H1 (cell line): Measurements from ENCODE around the gene TERB1. TPM values are rescaled to one million over a fixed set of nuclear protein-coding genes. Genes with fewer than 3 reads are reported as not detected.

Source experiments
- CTCF ChIA-PET: fragments of 300-600 bp; sonication (Branson Sonifier 250); formaldehyde crosslinking; loops from one replicate; lab custom pipeline; 2021; ENCODE audit not compliant: partially characterized antibody; lab: Charles Lee
- POLR2A ChIA-PET: fragments of 300-600 bp; sonication (Branson Sonifier 250); formaldehyde crosslinking; loops from one replicate; lab custom pipeline; 2021; ENCODE audit warnings: inconsistent platforms; ENCODE audit not compliant: partially characterized antibody; lab: Charles Lee
- DNase-seq, 2 experiments: peaks; one replicate each; pipeline versions ENCODE4 v3.0.0 to v3.0.0-alpha.2; 2010 to 2022; ENCODE audit warnings: low spot score in 2 of 2, low read depth in 1 of 2, mixed read lengths in 1 of 2
- FAIRE-seq: peaks from 2 replicates; lab custom pipeline; 2011; peaks lifted over from hg19 to GRCh38; lab: Jason Lieb, UNC
- H2AFZ ChIP-seq: 2 replicates; pipeline ENCODE4 v1.8.1; 2012; ENCODE audit warnings: low read length, inconsistent platforms
- H2AK5ac ChIP-seq: 2 replicates; pipeline ENCODE4 v1.6.1; 2013; ENCODE audit warnings: low read depth, low read length
- H2BK120ac ChIP-seq: replicated peaks from 2 replicates; pipeline ENCODE3; 2013; ENCODE audit warnings: low read depth, low read length, inconsistent platforms
- H2BK12ac ChIP-seq: 2 replicates; pipeline ENCODE4 v1.6.1; 2013; ENCODE audit warnings: low read depth, low read length
- H2BK15ac ChIP-seq: 2 replicates; pipeline ENCODE4 v1.6.1; 2013; ENCODE audit warnings: low read length
- H2BK20ac ChIP-seq: 2 replicates; pipeline ENCODE4 v1.6.1; 2013; ENCODE audit warnings: low read length
- H2BK5ac ChIP-seq: 2 replicates; pipeline ENCODE4 v1.6.1; 2013; ENCODE audit warnings: low read depth, low read length
- H3K14ac ChIP-seq: 2 replicates; pipeline ENCODE4 v1.6.1; 2013; ENCODE audit warnings: inconsistent platforms; ENCODE audit not compliant: insufficient read length
- H3K18ac ChIP-seq: 2 replicates; pipeline ENCODE4 v1.6.1; 2013; ENCODE audit warnings: low read length; ENCODE audit errors: extremely low read depth
- H3K23ac ChIP-seq: 2 replicates; pipeline ENCODE4 v1.6.1; 2013; ENCODE audit warnings: inconsistent platforms; ENCODE audit not compliant: insufficient read length
- H3K23me2 ChIP-seq: 2 replicates; pipeline ENCODE4 v1.6.1; 2013; ENCODE audit warnings: low read depth, low read length
- H3K27ac ChIP-seq: 2 replicates; pipeline ENCODE4 v1.6.1; 2011; ENCODE audit warnings: low read depth, low read length, inconsistent platforms
- H3K27me3 ChIP-seq, 4 experiments: replicated peaks in 1 of 4; 1 replicate in 1 of 4; 2 replicates in 3 of 4; pipeline versions ENCODE4 v1.6.1 to v1.8.1; 2011 to 2013; ENCODE audit warnings: low read length in 3 of 4, mild to moderate bottlenecking in 3 of 4, inconsistent platforms in 2 of 4, mixed read lengths in 2 of 4, moderate library complexity in 1 of 4; ENCODE audit not compliant: control insufficient read depth in 3 of 4, insufficient read depth in 3 of 4; ENCODE audit errors: extremely low read depth in 1 of 4
- H3K36me3 ChIP-seq, 4 experiments: 2 replicates each; pipeline versions ENCODE4 v1.6.1 to v1.8.1; 2011 to 2013; ENCODE audit warnings: mild to moderate bottlenecking in 4 of 4, low read length in 3 of 4, moderate library complexity in 2 of 4, control low read depth in 1 of 4, inconsistent platforms in 1 of 4; ENCODE audit not compliant: insufficient read depth in 4 of 4, control insufficient read depth in 2 of 4
- H3K4ac ChIP-seq: replicated peaks from 2 replicates; pipeline ENCODE3; 2013; ENCODE audit warnings: low read length, low read depth, mixed read lengths, inconsistent platforms; ENCODE audit not compliant: insufficient read length
- H3K4me1 ChIP-seq, 4 experiments: replicated peaks in 1 of 4; 1 replicate in 1 of 4; 2 replicates in 3 of 4; pipeline versions ENCODE4 v1.6.1 to v1.8.1; 2011 to 2013; ENCODE audit warnings: low read length in 3 of 4, inconsistent platforms in 2 of 4, mixed read lengths in 1 of 4; ENCODE audit not compliant: insufficient read depth in 4 of 4, control insufficient read depth in 3 of 4
- H3K4me2 ChIP-seq, 2 experiments: 2 replicates each; pipeline versions ENCODE4 v1.6.1 to v1.8.1; 2011 to 2013; ENCODE audit warnings: low read depth in 2 of 2, low read length in 2 of 2, control low read depth in 1 of 2, inconsistent platforms in 1 of 2, mild to moderate bottlenecking in 1 of 2; ENCODE audit not compliant: insufficient read depth in 1 of 2
- H3K4me3 ChIP-seq, 4 experiments: fragments of 200-600, 300-600 bp in 1 of 4; sonication (generic), shearing (Covaris generic), sonication (Bioruptor Twin) in 1 of 4; 2 replicates each; pipeline versions ENCODE4 v1.5.1 to v1.8.1; 2011 to 2016; ENCODE audit warnings: low read length in 4 of 4, low read depth in 3 of 4, control low read depth in 2 of 4, inconsistent platforms in 2 of 4, mild to moderate bottlenecking in 2 of 4, mixed read lengths in 1 of 4, moderate library complexity in 1 of 4; ENCODE audit not compliant: insufficient read depth in 2 of 4; ENCODE audit errors: extremely low read depth in 1 of 4
- H3K56ac ChIP-seq: replicated peaks from 2 replicates; pipeline ENCODE3; 2013; ENCODE audit warnings: low read depth, mild to moderate bottlenecking, mixed read lengths, low read length, inconsistent platforms; ENCODE audit not compliant: insufficient read length
- H3K79me1 ChIP-seq: 2 replicates; pipeline ENCODE4 v1.6.1; 2013; ENCODE audit warnings: low read depth, low read length, control low read depth
- H3K79me2 ChIP-seq, 2 experiments: 2 replicates each; pipeline versions ENCODE4 v1.6.1 to v1.8.1; 2012 to 2013; ENCODE audit warnings: low read length in 2 of 2, mild to moderate bottlenecking in 2 of 2, inconsistent platforms in 1 of 2; ENCODE audit not compliant: insufficient read depth in 2 of 2, control insufficient read depth in 1 of 2
- H3K9ac ChIP-seq, 4 experiments: replicated peaks in 1 of 4; 1 replicate in 1 of 4; 2 replicates in 3 of 4; pipeline versions ENCODE4 v1.6.1 to v1.8.1; 2011 to 2013; ENCODE audit warnings: low read depth in 3 of 4, low read length in 3 of 4, control low read depth in 2 of 4, mild to moderate bottlenecking in 2 of 4, moderate library complexity in 2 of 4, inconsistent platforms in 1 of 4; ENCODE audit errors: extremely low read depth in 1 of 4
- H3K9me3 ChIP-seq, 2 experiments: 2 replicates each; pipeline versions ENCODE4 v1.6.1 to v1.8.1; 2012 to 2013; ENCODE audit warnings: mild to moderate bottlenecking in 2 of 2, moderate library complexity in 2 of 2, control low read depth in 1 of 2, inconsistent platforms in 1 of 2, low read depth in 1 of 2, low read length in 1 of 2, mixed read lengths in 1 of 2; ENCODE audit not compliant: insufficient read depth in 2 of 2
- H4K20me1 ChIP-seq, 2 experiments: replicated peaks in 1 of 2; 2 replicates each; pipeline versions ENCODE3 to v1.8.1; 2011 to 2013; ENCODE audit warnings: inconsistent platforms in 2 of 2, low read length in 2 of 2, mild to moderate bottlenecking in 1 of 2; ENCODE audit not compliant: insufficient read depth in 2 of 2, control insufficient read depth in 1 of 2
- H4K5ac ChIP-seq: 2 replicates; pipeline ENCODE4 v1.6.1; 2013; ENCODE audit warnings: low read length, low read depth, mixed read lengths, inconsistent platforms; ENCODE audit not compliant: insufficient read length
- H4K8ac ChIP-seq: 2 replicates; pipeline ENCODE4 v1.8.0; 2013; ENCODE audit warnings: mild to moderate bottlenecking, moderate library complexity, low read length, inconsistent platforms; ENCODE audit not compliant: insufficient read depth; ENCODE audit errors: extremely low read depth
- H4K91ac ChIP-seq: replicated peaks from 2 replicates; pipeline ENCODE3; 2013; ENCODE audit warnings: low read length, mixed read lengths, inconsistent platforms; ENCODE audit not compliant: insufficient read length
- BACH1 ChIP-seq: IDR thresholded peaks from 2 replicates; pipeline ENCODE4 v1.6.1; 2012; ENCODE audit warnings: low read length, improper control_type of control experiment
- BRCA1 ChIP-seq: IDR thresholded peaks from 2 replicates; pipeline ENCODE4 v1.6.1; 2012; ENCODE audit warnings: low read depth, low read length, improper control_type of control experiment
- CBX8 ChIP-seq: fragments of 300-800, 300-1000 bp; sonication (generic); IDR thresholded peaks from 2 replicates; pipeline ENCODE4 v1.7.1; 2016; ENCODE audit warnings: low read depth, low read length, borderline replicate concordance
- CHD1 ChIP-seq: IDR thresholded peaks from 2 replicates; pipeline ENCODE4 v1.6.1; 2012; ENCODE audit warnings: low read depth, low read length, improper control_type of control experiment
- CHD2 ChIP-seq: IDR thresholded peaks from 2 replicates; pipeline ENCODE4 v1.6.1; 2012; ENCODE audit warnings: low read length, improper control_type of control experiment
- EZH2 ChIP-seq: fragments of 200-600 bp; sonication (generic); IDR thresholded peaks from 2 replicates; pipeline ENCODE4 v1.7.1; 2012; ENCODE audit warnings: low read depth, mild to moderate bottlenecking, moderate library complexity, low read length, inconsistent platforms; ENCODE audit not compliant: severe bottlenecking
- GABPA ChIP-seq: IDR thresholded peaks from 2 replicates; pipeline ENCODE4 v1.6.1; 2011; ENCODE audit warnings: mild to moderate bottlenecking, low read length, moderate library complexity, borderline replicate concordance; ENCODE audit not compliant: insufficient read depth
- JUND ChIP-seq: IDR thresholded peaks from 2 replicates; pipeline ENCODE4 v1.6.1; 2011; ENCODE audit warnings: mild to moderate bottlenecking, improper control_type of control experiment, low read length
- NRF1 ChIP-seq: IDR thresholded peaks from 2 replicates; pipeline ENCODE4 v1.6.1; 2011; ENCODE audit warnings: mild to moderate bottlenecking, low read depth, low read length, improper control_type of control experiment
- RNF2 ChIP-seq: fragments of 200-900, 300-1000 bp; sonication (generic); IDR thresholded peaks from 2 replicates; pipeline ENCODE4 v1.7.1; 2016; ENCODE audit warnings: borderline replicate concordance, low read depth, mild to moderate bottlenecking, antibody characterized with exemption, low read length; ENCODE audit not compliant: poor library complexity, severe bottlenecking; ENCODE audit errors: missing control alignments
- TAF1 ChIP-seq: IDR thresholded peaks from 2 replicates; pipeline ENCODE4 v1.6.1; 2011; ENCODE audit warnings: mild to moderate bottlenecking, low read depth, low read length
- TAF7 ChIP-seq: optimal IDR thresholded peaks from 2 replicates; pipeline ENCODE3; 2011; ENCODE audit warnings: low read depth, mild to moderate bottlenecking, inconsistent platforms, low read length, moderate library complexity, borderline replicate concordance
- TBP ChIP-seq: IDR thresholded peaks from 2 replicates; pipeline ENCODE4 v1.6.1; 2011; ENCODE audit warnings: low read depth, low read length, improper control_type of control experiment
- WGBS, 2 experiments: shearing (Covaris generic) in 1 of 2; methylation state at CpG; one replicate each; pipeline versions ENCODE4 v1.1.6 to v1.1.7; 2013 to 2015; ENCODE audit warnings: low lambda C conversion rate in 2 of 2, mixed read lengths in 2 of 2, inconsistent platforms in 1 of 2, low coverage in 1 of 2, missing lambda C conversion rate in 1 of 2; ENCODE audit not compliant: insufficient replicate concordance in 2 of 2, insufficient coverage in 1 of 2, insufficient read length in 1 of 2; ENCODE audit errors: extremely low coverage in 1 of 2, missing lambda C conversion rate in 1 of 2; 5-methylcytosine and 5-hydroxymethylcytosine counted together
- polyA plus RNA-seq, 7 experiments: library from polyadenylated mRNA; depleted of rRNA in 3 of 7; stranded (reverse) in 5 of 7; unstranded in 2 of 7; fragments of >200 nt in 5 of 7; fragments of 200-250 nt in 2 of 7; gene quantifications; 1 replicate in 5 of 7; 2 replicates in 1 of 7; 4 replicates in 1 of 7; pipeline versions ENCODE4 v1.2.1 to v1.2.3, GENCODE V29; 2011 to 2013; ENCODE audit warnings: missing spikeins in 2 of 7, mixed read lengths in 2 of 7
- total RNA-seq: library from RNA; stranded (reverse); fragmentation: NEBNext Ultra II Directional; extraction: Animal tissue kit (Norgen Biotek cat#: 25700); gene quantifications from 2 replicates; pipeline ENCODE4 v1.2.1, GENCODE V29; 2021
- TF ChIP-seq, protein P1 (sequence below): IDR thresholded peaks from 2 replicates; pipeline ENCODE4 v1.6.1; 2012; ENCODE audit warnings: inconsistent platforms

Gene TERB1
- total and polyA plus RNA-seq, 2 of the 8 experiments (the other 6 are each of a cell fraction or from before 2014, with no cell fraction given), result not detected

DNA sequence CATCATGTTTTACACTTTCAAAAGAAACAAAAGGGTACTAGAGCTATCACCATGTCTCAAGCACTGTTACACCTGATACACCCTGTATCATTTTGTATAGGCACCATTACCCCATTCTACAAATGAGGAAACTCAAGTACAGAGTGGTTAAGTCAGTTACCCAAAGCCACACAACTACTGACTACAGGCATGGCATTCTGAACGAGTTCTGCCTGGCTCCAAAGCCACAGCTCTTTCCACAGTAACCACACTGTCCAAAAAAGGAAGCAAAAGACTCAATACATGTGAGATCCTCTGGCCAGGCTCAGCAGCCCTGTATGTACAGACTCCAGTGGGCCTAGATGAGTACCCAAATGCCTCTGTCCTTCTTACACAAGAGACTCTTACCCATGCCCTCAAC lies 54.7 kb downstream of the TERB1 start:
- no peak for FAIRE-seq
- H2BK120ac ChIP-seq, result no peak overlapping the region
- H3K18ac ChIP-seq, result no peak overlapping the region
- H3K36me3 ChIP-seq, result peaks cover 19 to 74% (median 47%) of the 10 kb centered on the region in 4 experiments
- H2BK20ac ChIP-seq, result no peak overlapping the region
- no peak overlapping the region for H4K5ac ChIP-seq
- peaks cover 17 to 78% of the 10 kb centered on the region in 2 experiments for H3K79me2 ChIP-seq
- no peak overlapping the region for H3K23ac ChIP-seq
- 100% methylated on average over 1 of the region's 1 CpG; no CpG with 5 or more reads in 1 of the 2 experiments for WGBS, 2 experiments
- ChIA-PET POLR2A (interaction anchor here (0.7 to 1.3 kb wide), 2 partner anchors 16 to 20 kb away, joined by 3 to 5 read pairs; no protein-coding TSS in a partner anchor), CTCF (interaction anchor here (0.8 to 1.1 kb wide), 3 partner anchors 9 to 43 kb away, joined by 3 to 4 read pairs (median 4); no protein-coding TSS in a partner anchor)
- no peaks in the 10 kb centered on the region; a peak in 1 of 4 replicates for H3K9me3 ChIP-seq
- no peak overlapping the region for H2BK15ac ChIP-seq
- H3K56ac ChIP-seq, result no peak overlapping the region
- H2BK12ac ChIP-seq, result no peak overlapping the region
- no peak overlapping the region for H3K4me3 ChIP-seq
- no peak overlapping the region for H2BK5ac ChIP-seq
- H2AFZ ChIP-seq, result no peak overlapping the region
- H4K91ac ChIP-seq, result no peak overlapping the region
- H3K23me2 ChIP-seq, result peaks cover 8% of the 10 kb centered on the region
- peaks cover 19% of the 10 kb centered on the region in 2 experiments for H4K20me1 ChIP-seq
- no peak overlapping the region for H3K9ac ChIP-seq
- no peak overlapping the region for H3K4ac ChIP-seq
- peaks cover 3 to 9% (median 5%) of the 10 kb centered on the region in 4 experiments; a peak in 6 of 7 replicates for H3K4me1 ChIP-seq
- H2AK5ac ChIP-seq, result no peak overlapping the region
- no peak overlapping the region for H3K4me2 ChIP-seq
- H3K27ac ChIP-seq, result no peak overlapping the region
- H3K27me3 ChIP-seq, result no peaks in the 10 kb centered on the region
- peaks cover 7% of the 10 kb centered on the region for H3K79me1 ChIP-seq
- H3K14ac ChIP-seq, result no peak overlapping the region
- H4K8ac ChIP-seq, result no peak overlapping the region
- DNase-seq, result no peak
- TF ChIP-seq RNF2 (no peak), BRCA1 (no peak), JUND (no peak), CBX8 (no peak), GABPA (no peak), CHD1 (no peak), TAF1 (no peak), NRF1 (no peak), EZH2 (no peak), TAF7 (no peak), CHD2 (no peak), TBP (no peak), BACH1 (no peak)
- TF ChIP-seq, protein P1, sequence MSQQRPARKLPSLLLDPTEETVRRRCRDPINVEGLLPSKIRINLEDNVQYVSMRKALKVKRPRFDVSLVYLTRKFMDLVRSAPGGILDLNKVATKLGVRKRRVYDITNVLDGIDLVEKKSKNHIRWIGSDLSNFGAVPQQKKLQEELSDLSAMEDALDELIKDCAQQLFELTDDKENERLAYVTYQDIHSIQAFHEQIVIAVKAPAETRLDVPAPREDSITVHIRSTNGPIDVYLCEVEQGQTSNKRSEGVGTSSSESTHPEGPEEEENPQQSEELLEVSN, result no peak
